HCT116 (cell line): ENCODE measurements around the gene MTHFD1L. TPM values are rescaled to one million over a fixed set of nuclear protein-coding genes. Genes with fewer than 3 reads are reported as not detected.

Experiments
- ATAC-seq: fragments of 200-7000 bp; cut with Tn5 transposase; 2 replicates; pipeline ENCODE4 v1.9.1; 2020; ENCODE audit warnings: mild to moderate bottlenecking, moderate library complexity
- BruUV-seq: library from RNA; stranded (reverse); fragments of 400-500 nt; replicated peaks from 2 replicates; lab custom pipeline; 2021; lab: Mats Ljungman, UMichigan
- CTCF ChIA-PET: fragments of 300-600 bp; sonication (Branson Sonifier 250); formaldehyde crosslinking; loops from one replicate; lab custom pipeline; 2021; ENCODE audit warnings: antibody characterized with exemption; lab: Charles Lee
- POLR2A ChIA-PET: fragments of 300-600, 350-600 bp; sonication (Branson Sonifier 250); formaldehyde crosslinking; loops from one replicate; lab custom pipeline; 2021; ENCODE audit warnings: antibody characterized with exemption; lab: Charles Lee
- RAD21 ChIA-PET, 2 experiments: fragments of 300-600 bp; sonication (Branson Sonifier 250); formaldehyde crosslinking; loops; one replicate each; lab custom pipeline; 2023; ENCODE audit warnings: low total read pairs in 2 of 2; ENCODE audit not compliant: uncharacterized antibody in 2 of 2, unreplicated experiment in 2 of 2, low non-redundant PET in 1 of 2; lab: Charles Lee
- DNase-seq: peaks from one replicate; pipeline ENCODE4 v3.0.0-alpha.2; 2010; ENCODE audit warnings: low read depth, low spot score
- H2AFZ ChIP-seq: fragments of 200-600 bp; shearing (Covaris generic), sonication (generic); 2 replicates; pipeline ENCODE4 v1.6.1; 2017; ENCODE audit warnings: low read depth, mixed run types, mixed read lengths, antibody characterized with exemption, low read length; ENCODE audit not compliant: poor library complexity, severe bottlenecking
- H3K27ac ChIP-seq: 2 replicates; pipeline ENCODE4 v1.5.1; 2012; ENCODE audit warnings: low read depth, low read length
- H3K27me3 ChIP-seq: fragments of 200-600 bp; sonication (generic); 2 replicates; pipeline ENCODE4 v1.6.1; 2016; ENCODE audit warnings: mixed run types, low read length, mixed read lengths; ENCODE audit not compliant: insufficient read depth
- H3K36me3 ChIP-seq, 2 experiments: fragments of 200-500 bp in 1 of 2; fragments of 200-600 bp in 1 of 2; sonication (Bioruptor generic) in 1 of 2; sonication (generic) in 1 of 2; 2 replicates each; pipeline versions ENCODE4 v1.5.1 to v1.6.1; 2014 to 2016; ENCODE audit warnings: low read length in 2 of 2, inconsistent platforms in 1 of 2, mixed read lengths in 1 of 2, mixed run types in 1 of 2; ENCODE audit not compliant: insufficient read depth in 2 of 2, control insufficient read depth in 1 of 2
- H3K4me1 ChIP-seq, 2 experiments: fragments of 200-600 bp in 1 of 2; sonication (generic) in 1 of 2; 2 replicates each; pipeline versions ENCODE4 v1.5.1 to v1.6.1; 2012 to 2017; ENCODE audit warnings: low read length in 2 of 2, inconsistent platforms in 1 of 2, mild to moderate bottlenecking in 1 of 2, mixed read lengths in 1 of 2, mixed run types in 1 of 2, moderate library complexity in 1 of 2; ENCODE audit not compliant: insufficient read depth in 2 of 2, control insufficient read depth in 1 of 2
- H3K4me2 ChIP-seq: fragments of 200-600 bp; sonication (generic); 2 replicates; pipeline ENCODE4 v1.6.1; 2017; ENCODE audit warnings: mixed run types, low read length, mixed read lengths
- H3K4me3 ChIP-seq, 2 experiments: fragments of 200-600 bp in 1 of 2; sonication (generic) in 1 of 2; replicated peaks in 1 of 2; 2 replicates each; pipeline ENCODE4 v1.5.1; 2011 to 2016; ENCODE audit warnings: low read length in 2 of 2, control low read depth in 1 of 2, low read depth in 1 of 2, mild to moderate bottlenecking in 1 of 2, mixed read lengths in 1 of 2, mixed run types in 1 of 2
- H3K79me2 ChIP-seq: fragments of 200-600 bp; sonication (generic); 2 replicates; pipeline ENCODE4 v1.6.1; 2017; ENCODE audit warnings: mild to moderate bottlenecking, mixed run types, low read length, moderate library complexity, mixed read lengths; ENCODE audit not compliant: insufficient read depth
- H3K9ac ChIP-seq: fragments of 200-600 bp; sonication (generic); 2 replicates; pipeline ENCODE4 v1.6.1; 2016; ENCODE audit warnings: low read length, mixed read lengths
- H3K9me2 ChIP-seq: fragments of 200-600 bp; sonication (generic), shearing (Covaris generic); 2 replicates; pipeline ENCODE4 v1.6.1; 2017; ENCODE audit warnings: mixed run types, mild to moderate bottlenecking, moderate library complexity; ENCODE audit not compliant: insufficient read depth
- H3K9me3 ChIP-seq, 2 experiments: fragments of 200-500 bp in 1 of 2; fragments of 200-600 bp in 1 of 2; sonication (Bioruptor generic) in 1 of 2; sonication (generic) in 1 of 2; 2 replicates each; pipeline ENCODE4 v1.6.1; 2014 to 2017; ENCODE audit warnings: low read length in 2 of 2, mixed read lengths in 2 of 2, inconsistent platforms in 1 of 2, low read depth in 1 of 2, mild to moderate bottlenecking in 1 of 2, mixed run types in 1 of 2, moderate library complexity in 1 of 2; ENCODE audit not compliant: control insufficient read depth in 1 of 2, insufficient read depth in 1 of 2
- H4K20me1 ChIP-seq: fragments of 200-600 bp; sonication (generic), shearing (Covaris generic); 2 replicates; pipeline ENCODE4 v1.6.1; 2017; ENCODE audit warnings: mixed run types, mild to moderate bottlenecking, moderate library complexity; ENCODE audit not compliant: insufficient read depth
- ATF3 ChIP-seq: IDR thresholded peaks from 2 replicates; pipeline ENCODE4 v1.6.1; 2012
- CEBPB ChIP-seq: IDR thresholded peaks from 2 replicates; pipeline ENCODE4 v1.6.1; 2012; ENCODE audit warnings: low read depth
- CTCF ChIP-seq, 3 experiments: fragments of 200-600 bp in 1 of 3; sonication (generic) in 1 of 3; IDR thresholded peaks in 2 of 3; conservative IDR thresholded peaks in 1 of 3; 2 replicates each; pipeline ENCODE4 v1.5.1; 2012 to 2017; ENCODE audit warnings: low read depth in 2 of 3, low read length in 2 of 3, antibody characterized with exemption in 1 of 3, borderline replicate concordance in 1 of 3, control low read depth in 1 of 3, mild to moderate bottlenecking in 1 of 3, mixed read lengths in 1 of 3, mixed run types in 1 of 3, moderate library complexity in 1 of 3; ENCODE audit not compliant: insufficient read depth in 1 of 3
- FOSL1 ChIP-seq: IDR thresholded peaks from 2 replicates; pipeline ENCODE4 v1.6.1; 2012; ENCODE audit warnings: low read depth
- POLR2A ChIP-seq: IDR thresholded peaks from 2 replicates; pipeline ENCODE4 v1.7.0; 2011; ENCODE audit warnings: borderline replicate concordance; ENCODE audit not compliant: insufficient read depth, insufficient read length; ENCODE audit errors: extremely low read depth
- SIN3A ChIP-seq: IDR thresholded peaks from 2 replicates; pipeline ENCODE4 v1.6.1; 2012; ENCODE audit warnings: low read depth
- SP1 ChIP-seq: IDR thresholded peaks from 2 replicates; pipeline ENCODE4 v1.6.1; 2012; ENCODE audit warnings: low read depth
- SRF ChIP-seq: IDR thresholded peaks from 2 replicates; pipeline ENCODE4 v1.6.1; 2012; ENCODE audit warnings: low read depth
- ZFX ChIP-seq: fragments of 450-650 bp; IDR thresholded peaks from 2 replicates; pipeline ENCODE4 v1.6.1; 2017
- ZNF274 ChIP-seq: fragments of 200-500 bp; sonication (Bioruptor generic); IDR thresholded peaks from 2 replicates; pipeline ENCODE4 v1.6.1; 2014; ENCODE audit warnings: mild to moderate bottlenecking, low read depth, low read length, inconsistent platforms
- intact Hi-C: fragments of 100-400 bp; cut with micrococcal nuclease; formaldehyde crosslinking; loops from 2 replicates; pipeline ENCODE4 v1.10.0; 2022
- total RNA-seq: library from RNA; stranded (reverse); gene quantifications from one replicate; pipeline ENCODE4 v1.2.1, GENCODE V29; 2021; ENCODE audit not compliant: unreplicated experiment

Gene MTHFD1L
- total RNA-seq, 1 experiment from 2014 or later = 127 TPM

- no peaks in the 10 kb centered on the region for H4K20me1 ChIP-seq
- H3K4me2 ChIP-seq = no peak overlapping the region
- H3K9ac ChIP-seq = no peak overlapping the region
- H3K4me3 ChIP-seq = no peak overlapping the region
- intact Hi-C loops = no loop called here
- TF ChIP-seq SRF = no peak
- TF ChIP-seq CEBPB = no peak
- TF ChIP-seq ZNF274 = no peak
- TF ChIP-seq SP1 = no peak
- no peak for TF ChIP-seq SIN3A
- TF ChIP-seq ZFX = no peak
- no peak for TF ChIP-seq POLR2A
- TF ChIP-seq ATF3 = no peak
- no peak for TF ChIP-seq FOSL1
- TF ChIP-seq, all 23 proteins: peak for 0
- no peak for DNase-seq
- ChIA-PET RAD21 (no interaction called here), CTCF (no interaction called here), POLR2A (no interaction called here)
- H3K79me2 ChIP-seq = peaks cover 3% of the 10 kb centered on the region
- peaks cover 0 to 7% of the 10 kb centered on the region in 2 experiments; a peak in 1 of 4 replicates for H3K4me1 ChIP-seq
- H2AFZ ChIP-seq = no peak overlapping the region
- H3K9me3 ChIP-seq = no peaks in the 10 kb centered on the region
- ATAC-seq = no peak
- H3K27me3 ChIP-seq = no peaks in the 10 kb centered on the region
- no peak overlapping the region for H3K27ac ChIP-seq
- no peaks in the 10 kb centered on the region for H3K9me2 ChIP-seq
- no TSS peak for BruUV-seq
- H3K36me3 ChIP-seq = peaks cover 3 to 26% of the 10 kb centered on the region in 2 experiments; a peak in 3 of 4 replicates
These were observed 65.3 kb downstream of the MTHFD1L start for GRCh38 chr6:150930841-150931240.

GRCh38 chr6:150931405-150931804, 65.9 kb downstream of the MTHFD1L start:
- Histone ChIP-seq H3K79me2 (peaks cover 3% of the 10 kb centered on the region), H3K36me3 (peaks cover 0 to 26% of the 10 kb centered on the region in 2 experiments; a peak in 1 of 4 replicates), H3K4me1 (peaks cover 0 to 7% of the 10 kb centered on the region in 2 experiments; a peak in 1 of 4 replicates), H2AFZ (no peak overlapping the region), H3K9ac (no peak overlapping the region), H3K4me3 (no peak overlapping the region), H3K27me3 (no peaks in the 10 kb centered on the region), H3K9me3 (no peaks in the 10 kb centered on the region), H3K27ac (no peak overlapping the region), H3K4me2 (no peak overlapping the region), H4K20me1 (no peaks in the 10 kb centered on the region), H3K9me2 (no peaks in the 10 kb centered on the region)
- ATAC-seq (no peak), DNase-seq (no peak)
- TF ChIP-seq CTCF (IDR thresholded peaks at IDR 0.05 in 2 of 3, conservative IDR thresholded peaks at IDR 0.05 in 1 of 3; ENCODE audit: borderline replicate concordance in 1 of 3, insufficient read depth in 1 of 3, low read depth in 2 of 3, low read length in 2 of 3) = no peak
- TF ChIP-seq ATF3 = no peak
- TF ChIP-seq ZFX = no peak
- POLR2A ChIA-PET = interaction anchor here (0.7 kb wide), 1 partner anchor 129 kb away, joined by 4 read pairs; no protein-coding TSS in a partner anchor
- no TSS peak for BruUV-seq
- CTCF ChIA-PET = no interaction called here
- intact Hi-C loops = no loop called here
- RAD21 ChIA-PET = no interaction called here
